ENCODE results near the gene LTBP3.

LTBP3 gene

GRCh38 chr11:65553301-65554001 lies 4.7 kb downstream of the LTBP3 start:
- DNase-seq (ENCODE audit: low spot score) = peak; percentile 79

GRCh38 chr11:65552388-65552951 lies 5.7 kb downstream of the LTBP3 start:
- no peak for DNase-seq (ENCODE audit: low spot score)

- DNase-seq (ENCODE audit: low spot score) = peak; percentile 66
Measured at GRCh38 chr11:65551572-65552387, 6.4 kb downstream of the LTBP3 start.

GRCh38 chr11:65549096-65549495 lies 9.1 kb downstream of the LTBP3 start:
- no peak for DNase-seq (ENCODE audit: low spot score)

- DNase-seq (ENCODE audit: low spot score) = no peak
Measured at GRCh38 chr11:65548395-65548794, 9.8 kb downstream of the LTBP3 start.

GRCh38 chr11:65547446-65548125 lies 10.6 kb downstream of the LTBP3 start:
- DNase-seq (ENCODE audit: low spot score) = peak; percentile 53

GRCh38 chr11:65546217-65546958 lies 11.8 kb downstream of the LTBP3 start:
- peak; percentile 98 for DNase-seq (ENCODE audit: low spot score)

GRCh38 chr11:65545853-65546216 lies 12.3 kb downstream of the LTBP3 start:
- no peak for DNase-seq (ENCODE audit: low spot score)

- DNase-seq (ENCODE audit: low spot score) = no peak
Measured at GRCh38 chr11:65542738-65543390, 15.3 kb downstream of the LTBP3 start.

GRCh38 chr11:65541093-65541982 lies 16.8 kb downstream of the LTBP3 start:
- DNase-seq (ENCODE audit: low spot score) = no peak

- DNase-seq (ENCODE audit: low spot score) = peak; percentile 89
Measured at GRCh38 chr11:65540290-65541092, 17.7 kb downstream of the LTBP3 start.

GRCh38 chr11:65539744-65540289 lies 18.3 kb downstream of the LTBP3 start:
- no peak for DNase-seq (ENCODE audit: low spot score)

- DNase-seq (ENCODE audit: low spot score) = no peak
Measured at GRCh38 chr11:65538915-65539743, 19.0 kb downstream of the LTBP3 start.

- no peak for DNase-seq (ENCODE audit: low spot score)
Measured at GRCh38 chr11:65538232-65538914, 19.8 kb downstream of the LTBP3 start.

- no peak for DNase-seq (ENCODE audit: low spot score)
Measured at GRCh38 chr11:65537620-65538231, 20.4 kb downstream of the LTBP3 start.

- DNase-seq (ENCODE audit: low spot score) = no peak
Measured at GRCh38 chr11:65537296-65537597, 20.9 kb downstream of the LTBP3 start.
